RWPE2 (cell line): Measurements from ENCODE around the gene MET.

Source experiments
- ATAC-seq: fragments of 200-7000 bp; cut with Tn5 transposase; 3 replicates; pipeline ENCODE4 v1.9.1; 2021; ENCODE audit warnings: low read depth
- DNase-seq: peaks from one replicate; pipeline ENCODE4 v3.0.0-alpha.2; 2020; ENCODE audit warnings: low spot score
- H3K27ac ChIP-seq: fragments of 450-650 bp; 2 replicates; pipeline ENCODE4 v1.5.1; 2017; ENCODE audit warnings: mild to moderate bottlenecking; ENCODE audit not compliant: poor library complexity, severe bottlenecking
- H3K27me3 ChIP-seq: fragments of 250-450 bp; sonication (Bioruptor Pico); 2 replicates; pipeline ENCODE4 v1.5.1; 2021; ENCODE audit warnings: mild to moderate bottlenecking, moderate library complexity; ENCODE audit not compliant: insufficient read depth, poor library complexity, severe bottlenecking
- H3K36me3 ChIP-seq: fragments of 250-450 bp; sonication (Bioruptor Pico); 2 replicates; pipeline ENCODE4 v1.5.1; 2020; ENCODE audit warnings: low read depth, mild to moderate bottlenecking, moderate library complexity
- H3K4me1 ChIP-seq: fragments of 250-450 bp; sonication (Bioruptor Pico); 2 replicates; pipeline ENCODE4 v1.5.1; 2021; ENCODE audit warnings: mild to moderate bottlenecking, moderate library complexity; ENCODE audit not compliant: insufficient read depth, poor library complexity, severe bottlenecking
- H3K4me3 ChIP-seq: fragments of 250-450 bp; sonication (Bioruptor Pico); 2 replicates; pipeline ENCODE4 v1.5.1; 2021; ENCODE audit warnings: mild to moderate bottlenecking, moderate library complexity; ENCODE audit not compliant: severe bottlenecking
- H3K9me3 ChIP-seq: fragments of 250-450 bp; sonication (Bioruptor Pico); 2 replicates; pipeline ENCODE4 v1.5.1; 2021; ENCODE audit warnings: mild to moderate bottlenecking, moderate library complexity; ENCODE audit not compliant: severe bottlenecking
- TF ChIP-seq, protein P1 (sequence below): fragments of 450-650 bp; IDR thresholded peaks from one replicate; pipeline ENCODE4 v1.5.1; 2017; ENCODE audit warnings: mild to moderate bottlenecking, moderate library complexity; ENCODE audit not compliant: poor library complexity, severe bottlenecking

The MET gene

GRCh38 chr7:116790025-116790424 lies 118.0 kb downstream of the MET start:
- Histone ChIP-seq H3K4me1 (no peaks in the 10 kb centered on the region), H3K4me3 (no peak overlapping the region), H3K27ac (no peak overlapping the region), H3K9me3 (no peaks in the 10 kb centered on the region), H3K36me3 (peaks cover 56% of the 10 kb centered on the region), H3K27me3 (no peaks in the 10 kb centered on the region)
- DNase-seq (no peak), ATAC-seq (no peak)
- TF ChIP-seq, protein P1, sequence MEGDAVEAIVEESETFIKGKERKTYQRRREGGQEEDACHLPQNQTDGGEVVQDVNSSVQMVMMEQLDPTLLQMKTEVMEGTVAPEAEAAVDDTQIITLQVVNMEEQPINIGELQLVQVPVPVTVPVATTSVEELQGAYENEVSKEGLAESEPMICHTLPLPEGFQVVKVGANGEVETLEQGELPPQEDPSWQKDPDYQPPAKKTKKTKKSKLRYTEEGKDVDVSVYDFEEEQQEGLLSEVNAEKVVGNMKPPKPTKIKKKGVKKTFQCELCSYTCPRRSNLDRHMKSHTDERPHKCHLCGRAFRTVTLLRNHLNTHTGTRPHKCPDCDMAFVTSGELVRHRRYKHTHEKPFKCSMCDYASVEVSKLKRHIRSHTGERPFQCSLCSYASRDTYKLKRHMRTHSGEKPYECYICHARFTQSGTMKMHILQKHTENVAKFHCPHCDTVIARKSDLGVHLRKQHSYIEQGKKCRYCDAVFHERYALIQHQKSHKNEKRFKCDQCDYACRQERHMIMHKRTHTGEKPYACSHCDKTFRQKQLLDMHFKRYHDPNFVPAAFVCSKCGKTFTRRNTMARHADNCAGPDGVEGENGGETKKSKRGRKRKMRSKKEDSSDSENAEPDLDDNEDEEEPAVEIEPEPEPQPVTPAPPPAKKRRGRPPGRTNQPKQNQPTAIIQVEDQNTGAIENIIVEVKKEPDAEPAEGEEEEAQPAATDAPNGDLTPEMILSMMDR: no peak

DNA sequence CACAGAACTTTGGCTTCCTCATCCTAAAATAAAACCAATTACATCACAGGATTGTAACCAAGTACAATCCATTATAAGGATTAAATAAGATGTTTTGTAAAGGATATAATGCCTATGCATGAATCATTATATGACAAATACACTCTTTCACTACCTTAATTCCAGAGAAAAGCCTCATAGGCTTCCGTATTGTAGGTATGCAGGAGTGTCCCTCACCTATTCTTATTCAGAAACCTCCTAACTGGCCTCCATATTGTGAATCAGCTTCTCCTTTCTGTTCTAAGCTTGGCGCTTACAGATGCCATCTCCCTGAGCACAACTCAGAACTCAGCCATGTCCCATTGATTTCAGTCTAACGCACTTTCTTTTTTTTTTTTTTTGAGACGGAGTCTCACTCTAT lies 120.8 kb downstream of the MET start:
- peaks cover 5% of the 10 kb centered on the region for H3K4me1 ChIP-seq
- no peak overlapping the region for H3K4me3 ChIP-seq
- peak overlapping the region; percentile 6 for H3K27ac ChIP-seq
- DNase-seq (no peak), ATAC-seq (peak; percentile 47; the same call in 1 of the 3 replicates)
- no peaks in the 10 kb centered on the region for H3K9me3 ChIP-seq
- H3K27me3 ChIP-seq: no peaks in the 10 kb centered on the region
- peaks cover 56% of the 10 kb centered on the region for H3K36me3 ChIP-seq
- TF ChIP-seq, protein P1: no peak

DNA sequence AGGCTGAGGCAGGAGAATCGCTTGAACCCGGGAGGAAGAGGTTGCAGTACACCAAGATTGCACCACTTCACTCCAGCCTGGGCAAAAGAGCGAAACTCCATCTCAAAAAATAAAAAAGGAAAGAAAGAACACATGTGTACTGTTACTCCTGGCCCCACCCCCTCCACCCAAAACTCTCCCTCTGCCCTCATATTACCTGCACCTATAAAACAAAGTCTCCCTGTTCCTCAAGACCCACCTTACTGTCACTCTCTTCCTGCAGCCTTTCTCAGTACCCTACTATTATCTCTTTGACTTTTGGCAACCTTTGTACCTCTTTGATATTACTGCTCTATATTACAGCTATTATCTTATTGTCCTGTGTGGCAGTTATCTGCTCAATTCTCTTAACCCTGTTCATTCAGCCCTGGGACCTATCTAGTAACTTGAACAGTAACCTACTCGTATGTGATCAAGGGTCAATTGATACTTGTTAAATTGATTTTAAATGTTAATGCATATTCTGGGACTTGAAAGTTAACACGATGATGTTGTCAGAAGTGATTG lies 121.9 kb downstream of the MET start:
- Histone ChIP-seq H3K4me3 (no peak overlapping the region), H3K27ac (no peak overlapping the region), H3K9me3 (no peaks in the 10 kb centered on the region), H3K36me3 (peaks cover 50% of the 10 kb centered on the region), H3K27me3 (no peaks in the 10 kb centered on the region), H3K4me1 (peaks cover 7% of the 10 kb centered on the region)
- TF ChIP-seq, protein P1: no peak
- ATAC-seq (no peak), DNase-seq (no peak)

DNA sequence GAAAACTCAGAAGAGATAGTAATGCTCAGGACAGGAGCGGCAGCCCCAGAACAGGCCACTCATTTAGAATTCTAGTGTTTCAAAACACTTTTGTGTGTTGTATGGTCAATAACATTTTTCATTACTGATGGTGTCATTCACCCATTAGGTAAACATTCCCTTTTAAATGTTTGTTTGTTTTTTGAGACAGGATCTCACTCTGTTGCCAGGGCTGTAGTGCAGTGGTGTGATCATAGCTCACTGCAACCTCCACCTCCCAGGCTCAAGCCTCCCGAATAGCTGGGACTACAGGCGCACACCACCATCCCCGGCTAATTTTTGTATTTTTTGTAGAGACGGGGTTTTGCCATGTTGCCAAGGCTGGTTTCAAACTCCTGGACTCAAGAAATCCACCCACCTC lies 124.5 kb downstream of the MET start:
- TF ChIP-seq, protein P1: no peak
- DNase-seq: no peak
- peak overlapping the region; percentile 21 for H3K27ac ChIP-seq
- peaks cover 39% of the 10 kb centered on the region for H3K36me3 ChIP-seq
- ATAC-seq: no peak
- H3K4me3 ChIP-seq: no peak overlapping the region
- H3K9me3 ChIP-seq: no peaks in the 10 kb centered on the region
- peaks cover 19% of the 10 kb centered on the region for H3K4me1 ChIP-seq
- H3K27me3 ChIP-seq: no peaks in the 10 kb centered on the region

- Histone ChIP-seq H3K36me3 (peaks cover 37% of the 10 kb centered on the region), H3K4me3 (no peak overlapping the region), H3K9me3 (no peaks in the 10 kb centered on the region), H3K27me3 (no peaks in the 10 kb centered on the region), H3K4me1 (peaks cover 30% of the 10 kb centered on the region), H3K27ac (peak overlapping the region; percentile 21)
- no peak for DNase-seq
- TF ChIP-seq, protein P1: no peak
- ATAC-seq: no peak
Observed at GRCh38 chr7:116797612-116798011, 125.6 kb downstream of the MET start.
